Body of pancreas (tissue), 4 donors: ENCODE measurements around the gene LTB. TPM values are rescaled to one million over a fixed set of nuclear protein-coding genes. Genes with fewer than 3 reads are reported as not detected.

Source experiments
- ATAC-seq: fragments of 150-250 bp; one replicate; pipeline ENCODE4 v1.9.1; 2016
- DNase-seq, 4 donors: peaks; one replicate each; pipeline ENCODE4 v3.0.0-alpha.2; 2019
- H3K27ac ChIP-seq, 4 donors: fragments of 200-600 bp; sonication (generic); 1 replicate in 3 of 4; 2 replicates in 1 of 4; pipeline versions ENCODE4 v1.5.1 to v1.6.1; 2016 to 2019; ENCODE audit warnings: mild to moderate bottlenecking in 1 of 4, mixed read lengths in 1 of 4, moderate library complexity in 1 of 4
- H3K27me3 ChIP-seq, 2 donors: fragments of 200-600 bp; sonication (generic); one replicate each; pipeline ENCODE4 v1.6.0; 2016; ENCODE audit warnings: mild to moderate bottlenecking in 1 of 2
- H3K36me3 ChIP-seq, 2 donors: fragments of 200-600 bp; sonication (generic); replicated peaks in 1 of 2; 2 replicates each; pipeline ENCODE4 v1.5.1; 2016; ENCODE audit warnings: low read depth in 2 of 2; ENCODE audit not compliant: insufficient read depth in 1 of 2
- H3K4me1 ChIP-seq: fragments of 200-600 bp; sonication (generic); one replicate; pipeline ENCODE4 v1.6.0; 2016
- H3K4me3 ChIP-seq, 2 donors: fragments of 200-600 bp; sonication (generic); 1 replicate in 1 of 2; 2 replicates in 1 of 2; pipeline ENCODE4 v1.5.1; 2016 to 2019
- H3K9me3 ChIP-seq, 3 donors: fragments of 200-600 bp; sonication (generic); 1 replicate in 2 of 3; 2 replicates in 1 of 3; pipeline ENCODE4 v1.5.1; 2016
- CTCF ChIP-seq, 7 experiments: fragments of 450-650 bp in 4 of 7; fragments of 200-600 bp in 3 of 7; sonication (generic) in 3 of 7; IDR thresholded peaks; one replicate each; pipeline ENCODE4 v1.5.1; 2016 to 2019; ENCODE audit warnings: antibody characterized with exemption in 7 of 7
- POLR2A ChIP-seq, 3 donors: fragments of 450-650 bp; IDR thresholded peaks; one replicate each; pipeline ENCODE4 v1.6.1; 2016; ENCODE audit warnings: antibody characterized with exemption in 3 of 3, mild to moderate bottlenecking in 2 of 3
- WGBS, 2 donors: methylation state at CpG; one replicate each; pipeline ENCODE4 v1.1.5; 2017; 5-methylcytosine and 5-hydroxymethylcytosine counted together
- intact Hi-C: fragments of 100-400 bp; cut with DNase I; formaldehyde crosslinking; loops from one replicate; pipeline ENCODE4 v1.15.1; 2023
- total RNA-seq, 2 donors: library from RNA; depleted of rRNA; stranded (reverse); fragments of >200 nt; gene quantifications; one replicate each; pipeline ENCODE4 v1.1.0, GENCODE V29; 2016

LTB gene
- total RNA-seq, 2 donors from 2014 or later, result 0.78 TPM; not detected in 1

GRCh38 chr6:31540640-31541039, 41.6 kb downstream of the LTB start:
- H3K4me3 ChIP-seq, result peak overlapping the region; percentile 78 to 88
- DNase-seq (no peak), ATAC-seq (no peak)
- no peaks in the 10 kb centered on the region for H3K9me3 ChIP-seq
- peak overlapping the region; percentile 93 to 98 (median 94) for H3K27ac ChIP-seq
- 3 to 8% methylated on average over 4 of the region's 4 CpGs for WGBS, 2 donors
- intact Hi-C loops, result no loop called here
- peaks cover 8 to 21% of the 10 kb centered on the region in 2 donors for H3K36me3 ChIP-seq
- peaks cover 34% of the 10 kb centered on the region for H3K4me1 ChIP-seq
- TF ChIP-seq CTCF (IDR thresholded peaks at IDR 0.05), result no peak
- TF ChIP-seq POLR2A (IDR thresholded peaks at IDR 0.05), result no peak
- H3K27me3 ChIP-seq, result no peaks in the 10 kb centered on the region

GRCh38 chr6:31538805-31539400, 43.3 kb downstream of the LTB start:
- H3K4me3 ChIP-seq, result no peak overlapping the region
- peaks cover 25 to 38% of the 10 kb centered on the region in 2 donors for H3K36me3 ChIP-seq
- WGBS, 2 donors, result 30 to 35% methylated on average over 6 of the region's 6 CpGs
- DNase-seq, result peak; percentile 59 to 75 (median 63)
- H3K9me3 ChIP-seq, result no peaks in the 10 kb centered on the region
- TF ChIP-seq CTCF (IDR thresholded peaks at IDR 0.05), result no peak
- TF ChIP-seq POLR2A (IDR thresholded peaks at IDR 0.05), result no peak
- H3K27ac ChIP-seq, result peak overlapping the region in 2 of 4 donors; percentile 45 to 98
- peaks cover 34% of the 10 kb centered on the region for H3K4me1 ChIP-seq
- ATAC-seq, result no peak
- intact Hi-C loops, result no loop called here
- no peaks in the 10 kb centered on the region for H3K27me3 ChIP-seq

GRCh38 chr6:31535538-31536324, 46.5 kb downstream of the LTB start:
- H3K4me1 ChIP-seq, result peaks cover 27% of the 10 kb centered on the region
- no peak overlapping the region for H3K4me3 ChIP-seq
- no peaks in the 10 kb centered on the region for H3K9me3 ChIP-seq
- H3K36me3 ChIP-seq, result peaks cover 36 to 54% of the 10 kb centered on the region in 2 donors
- ATAC-seq, result no peak
- TF ChIP-seq CTCF (IDR thresholded peaks at IDR 0.05) (no peak), POLR2A (IDR thresholded peaks at IDR 0.05) (no peak)
- 33 to 37% methylated on average over 2 of the region's 2 CpGs for WGBS, 2 donors
- intact Hi-C loops, result no loop called here
- no peak overlapping the region for H3K27ac ChIP-seq
- H3K27me3 ChIP-seq, result no peaks in the 10 kb centered on the region
- no peak for DNase-seq

- H3K4me1 ChIP-seq, result peaks cover 20% of the 10 kb centered on the region
- intact Hi-C loops, result no loop called here
- TF ChIP-seq POLR2A (IDR thresholded peaks at IDR 0.05) (no peak), CTCF (IDR thresholded peaks at IDR 0.05) (no peak)
- H3K4me3 ChIP-seq, result no peak overlapping the region
- DNase-seq, result no peak
- ATAC-seq, result no peak
- H3K27me3 ChIP-seq, result no peaks in the 10 kb centered on the region
- H3K9me3 ChIP-seq, result no peaks in the 10 kb centered on the region
- no peak overlapping the region for H3K27ac ChIP-seq
- H3K36me3 ChIP-seq, result peaks cover 38 to 58% of the 10 kb centered on the region in 2 donors
- WGBS, 2 donors, result 87% methylated on average over 20 to 24 of the region's 24 CpGs
These were observed 47.6 kb downstream of the LTB start for GRCh38 chr6:31534521-31535040.
